Endothelial cell of umbilical vein (primary cell): ENCODE results near the gene KMT5B. TPM values are rescaled to one million over a fixed set of nuclear protein-coding genes. Genes with fewer than 3 reads are reported as not detected.

Source experiments
- BruUV-seq: library from RNA; stranded (reverse); fragments of 400-500 nt; replicated peaks from 2 replicates; lab custom pipeline; 2021; lab: Mats Ljungman, UMichigan
- CTCF ChIA-PET: fragments of 300-600, 350-600 bp; sonication (Branson Sonifier 250); formaldehyde crosslinking; loops from one replicate; lab custom pipeline; 2021; ENCODE audit warnings: antibody characterized with exemption, inconsistent platforms; lab: Charles Lee
- POLR2A ChIA-PET: fragments of 300-600, 350-600 bp; sonication (Branson Sonifier 250); formaldehyde crosslinking; loops from one replicate; lab custom pipeline; 2021; ENCODE audit warnings: antibody characterized with exemption, inconsistent platforms; lab: Charles Lee
- DNase-seq: peaks from one replicate; pipeline ENCODE4 v3.0.0-alpha.2; 2011; ENCODE audit warnings: low read depth, low spot score
- FAIRE-seq: peaks from 2 replicates; lab custom pipeline; 2011; peaks lifted over from hg19 to GRCh38; lab: Jason Lieb, UNC
- H2AFZ ChIP-seq: 2 replicates; pipeline ENCODE4 v1.6.0; 2012; ENCODE audit warnings: low read depth, low read length, control low read depth, inconsistent platforms
- H3K27ac ChIP-seq: 2 replicates; pipeline ENCODE4 v1.5.1; 2011; ENCODE audit warnings: low read depth, mild to moderate bottlenecking, control low read depth, low read length, moderate library complexity; ENCODE audit not compliant: insufficient read depth
- H3K27me3 ChIP-seq, 2 experiments: 2 replicates each; pipeline versions ENCODE4 v1.6.0 to v1.6.1; 2011; ENCODE audit warnings: low read length in 2 of 2, mixed read lengths in 1 of 2; ENCODE audit not compliant: control insufficient read depth in 2 of 2, insufficient read depth in 2 of 2
- H3K36me3 ChIP-seq, 2 experiments: 2 replicates in 1 of 2; 3 replicates in 1 of 2; pipeline ENCODE4 v1.5.1; 2011; ENCODE audit warnings: low read length in 2 of 2, mild to moderate bottlenecking in 1 of 2, moderate library complexity in 1 of 2; ENCODE audit not compliant: control insufficient read depth in 2 of 2, insufficient read depth in 2 of 2; ENCODE audit errors: extremely low read depth in 1 of 2
- H3K4me1 ChIP-seq: 3 replicates; pipeline ENCODE4 v1.5.1; 2011; ENCODE audit warnings: mild to moderate bottlenecking, low read length; ENCODE audit not compliant: control insufficient read depth, insufficient read depth; ENCODE audit errors: extremely low read depth
- H3K4me2 ChIP-seq: 2 replicates; pipeline ENCODE4 v1.6.1; 2011; ENCODE audit warnings: low read length, control low read depth, mixed read lengths; ENCODE audit not compliant: insufficient read depth
- H3K4me3 ChIP-seq, 3 experiments: fragments of 200-600 bp in 1 of 3; sonication (generic), shearing (Covaris generic) in 1 of 3; replicated peaks in 1 of 3; 2 replicates each; pipeline ENCODE4 v1.5.1; 2011 to 2016; ENCODE audit warnings: control low read depth in 3 of 3, low read length in 3 of 3, mild to moderate bottlenecking in 2 of 3, inconsistent platforms in 1 of 3, low read depth in 1 of 3, moderate library complexity in 1 of 3; ENCODE audit not compliant: insufficient read depth in 1 of 3
- H3K79me2 ChIP-seq: 2 replicates; pipeline ENCODE4 v1.6.0; 2012; ENCODE audit warnings: low read length, inconsistent platforms; ENCODE audit not compliant: control insufficient read depth, insufficient read depth
- H3K9ac ChIP-seq: replicated peaks from 2 replicates; pipeline ENCODE3; 2011; ENCODE audit warnings: low read length, control low read depth; ENCODE audit not compliant: insufficient read depth; ENCODE audit errors: extremely low read depth
- H3K9me1 ChIP-seq: replicated peaks from 3 replicates; pipeline ENCODE4 v1.6.0; 2011; ENCODE audit warnings: mild to moderate bottlenecking, low read length; ENCODE audit not compliant: control insufficient read depth, insufficient read depth; ENCODE audit errors: extremely low read depth
- H3K9me3 ChIP-seq: replicated peaks from 2 replicates; pipeline ENCODE4 v1.5.1; 2012; ENCODE audit warnings: low read length, inconsistent platforms; ENCODE audit not compliant: control insufficient read depth, insufficient read depth
- H4K20me1 ChIP-seq: replicated peaks from 2 replicates; pipeline ENCODE3; 2011; ENCODE audit warnings: mild to moderate bottlenecking, low read length; ENCODE audit not compliant: control insufficient read depth, insufficient read depth; ENCODE audit errors: extremely low read depth
- CTCF ChIP-seq, 2 donors: IDR thresholded peaks; 1 replicate in 1 of 2; 2 replicates in 1 of 2; pipeline ENCODE4 v1.5.1; 2011; ENCODE audit warnings: low read length in 2 of 2, mild to moderate bottlenecking in 2 of 2, moderate library complexity in 2 of 2, control low read depth in 1 of 2, inconsistent platforms in 1 of 2, low read depth in 1 of 2; ENCODE audit not compliant: insufficient read depth in 1 of 2; ENCODE audit errors: extremely low read depth in 1 of 2
- EZH2 ChIP-seq: IDR thresholded peaks from 2 replicates; pipeline ENCODE4 v1.6.1; 2012; ENCODE audit warnings: borderline replicate concordance, low read depth, mild to moderate bottlenecking, moderate library complexity, low read length, inconsistent platforms; ENCODE audit not compliant: severe bottlenecking
- FOS ChIP-seq: IDR thresholded peaks from 2 replicates; pipeline ENCODE4 v1.6.1; 2011; ENCODE audit warnings: mild to moderate bottlenecking, low read length, moderate library complexity, borderline replicate concordance; ENCODE audit not compliant: insufficient read depth
- GATA2 ChIP-seq: IDR thresholded peaks from 2 replicates; pipeline ENCODE4 v1.7.0; 2011; ENCODE audit warnings: low read depth, mild to moderate bottlenecking, moderate library complexity, mixed read lengths, low read length; ENCODE audit not compliant: insufficient read length, insufficient read depth
- JUN ChIP-seq: IDR thresholded peaks from 2 replicates; pipeline ENCODE4 v1.6.1; 2011; ENCODE audit warnings: borderline replicate concordance, low read depth; ENCODE audit not compliant: insufficient read length, insufficient read depth
- MYC ChIP-seq: IDR thresholded peaks from one replicate; pipeline ENCODE4 v1.6.1; 2011; ENCODE audit warnings: mild to moderate bottlenecking, low read depth, low read length
- POLR2A ChIP-seq: IDR thresholded peaks from 2 replicates; pipeline ENCODE4 v1.6.1; 2012; ENCODE audit warnings: low read depth, mild to moderate bottlenecking, control low read depth, low read length
- POLR2AphosphoS5 ChIP-seq: IDR thresholded peaks from 2 replicates; pipeline ENCODE4 v1.6.1; 2012; ENCODE audit warnings: low read depth, mild to moderate bottlenecking, control low read depth, low read length, moderate library complexity; ENCODE audit not compliant: insufficient read depth
- dilution Hi-C: fragments of 300-500 bp; cut with MboI; formaldehyde crosslinking; loops from one replicate; pipeline ENCODE4 v1.15.0; 2019; ENCODE audit warnings: low sequenced_read_pairs; ENCODE audit not compliant: extremely low pct_ligation_motif_present
- intact Hi-C: fragments of 100-400 bp; cut with micrococcal nuclease; formaldehyde crosslinking; loops from one replicate; pipeline ENCODE4 v1.10.0; 2022
- polyA plus RNA-seq, 4 experiments: library from polyadenylated mRNA; depleted of rRNA in 3 of 4; stranded (reverse) in 3 of 4; unstranded in 1 of 4; fragments of >200 nt; gene quantifications; 2 replicates each; pipeline versions ENCODE4 v1.2.1 to v1.2.3, GENCODE V29; 2011 to 2012; ENCODE audit warnings: missing spikeins in 1 of 4
- total RNA-seq: library from RNA; stranded (reverse); gene quantifications from 2 replicates; pipeline ENCODE4 v1.2.3, GENCODE V29; 2021
- TF ChIP-seq, protein P1 (sequence below): IDR thresholded peaks from 2 replicates; pipeline ENCODE4 v1.6.1; 2011; ENCODE audit not compliant: insufficient read depth, insufficient read length

Gene KMT5B
- total and polyA plus RNA-seq, 2 donors (not counting 3 experiments of a cell fraction or from before 2014, with no cell fraction given): 10.1 to 36.3 TPM

- POLR2A ChIA-PET: no interaction called here
- no peak for FAIRE-seq
- CTCF ChIA-PET: interaction anchor here (0.9 to 6.3 kb wide), 6 partner anchors 11 to 184 kb away, joined by 3 to 152 read pairs (median 3); no protein-coding TSS in a partner anchor
- H3K9me1 ChIP-seq: no peaks in the 10 kb centered on the region
- no peak for DNase-seq
- H3K9ac ChIP-seq: no peak overlapping the region
- H3K4me2 ChIP-seq: no peak overlapping the region
- no peak overlapping the region for H2AFZ ChIP-seq
- TF ChIP-seq JUN: no peak
- no peak for TF ChIP-seq GATA2
- TF ChIP-seq POLR2A: no peak
- TF ChIP-seq CTCF (IDR thresholded peaks at IDR 0.05; ENCODE audit: extremely low read depth in 1 of 2, insufficient read depth in 1 of 2, low read depth in 1 of 2, low read length in 2 of 2): no peak
- TF ChIP-seq POLR2AphosphoS5: no peak
- no peak for TF ChIP-seq EZH2
- TF ChIP-seq, protein P1, sequence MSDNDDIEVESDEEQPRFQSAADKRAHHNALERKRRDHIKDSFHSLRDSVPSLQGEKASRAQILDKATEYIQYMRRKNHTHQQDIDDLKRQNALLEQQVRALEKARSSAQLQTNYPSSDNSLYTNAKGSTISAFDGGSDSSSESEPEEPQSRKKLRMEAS: no peak
- TF ChIP-seq FOS: no peak
- no peak for TF ChIP-seq MYC
- H3K36me3 ChIP-seq: peaks cover 0 to 12% of the 10 kb centered on the region in 2 experiments
- intact Hi-C loops (no loop called here), dilution Hi-C loops (no loop called here)
- no peak overlapping the region for H3K4me3 ChIP-seq
- H4K20me1 ChIP-seq: no peaks in the 10 kb centered on the region
- no peaks in the 10 kb centered on the region for H3K27me3 ChIP-seq
- no peak overlapping the region for H3K27ac ChIP-seq
- H3K4me1 ChIP-seq: peaks cover 2% of the 10 kb centered on the region
- BruUV-seq: no TSS peak
- no peaks in the 10 kb centered on the region for H3K9me3 ChIP-seq
- H3K79me2 ChIP-seq: no peaks in the 10 kb centered on the region
Measured at GRCh38 chr11:68259122-68259959, 46.2 kb upstream of the KMT5B start.
